HUDEP-2 (cell line): ENCODE results near the gene SYAP1.
"Not testable (repeated sequence)": the region's sequence is repeated elsewhere in the genome, so short reads cannot be mapped to it uniquely, and the experiment has no call there.

Source experiments
- DNase-seq, 76 experiments: peaks; one replicate each; lab custom pipeline; 2025; ENCODE audit not compliant: unreplicated experiment in 76 of 76; lab: John Stamatoyannopoulos, UW

Gene SYAP1

DNA sequence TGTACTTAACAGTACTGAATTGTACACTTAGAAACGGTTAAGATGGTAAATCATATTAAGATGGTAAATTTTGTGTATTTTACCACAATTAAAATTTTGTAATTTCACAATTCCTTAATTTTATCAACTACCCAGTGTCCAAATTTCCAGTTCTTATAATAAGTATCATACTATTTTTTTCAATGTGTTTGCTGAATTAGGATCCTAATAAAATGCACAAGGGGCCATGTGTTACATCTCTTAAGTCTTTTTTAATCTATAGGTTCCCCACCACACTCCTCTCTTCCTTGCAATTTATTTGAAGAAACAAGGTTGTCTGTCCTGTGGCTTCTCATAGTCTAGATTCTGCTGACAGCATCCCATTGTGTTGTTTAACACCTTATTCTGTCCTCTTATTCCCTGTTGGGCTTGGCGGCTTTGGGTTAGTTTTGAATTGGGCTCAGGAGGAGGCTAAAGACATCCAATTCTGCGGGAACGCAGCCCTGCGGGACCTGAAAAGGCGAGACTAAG lies 533 bp upstream of the SYAP1 start:
- peak in 2 of 76 experiments; percentile 20 to 33 for DNase-seq

DNA sequence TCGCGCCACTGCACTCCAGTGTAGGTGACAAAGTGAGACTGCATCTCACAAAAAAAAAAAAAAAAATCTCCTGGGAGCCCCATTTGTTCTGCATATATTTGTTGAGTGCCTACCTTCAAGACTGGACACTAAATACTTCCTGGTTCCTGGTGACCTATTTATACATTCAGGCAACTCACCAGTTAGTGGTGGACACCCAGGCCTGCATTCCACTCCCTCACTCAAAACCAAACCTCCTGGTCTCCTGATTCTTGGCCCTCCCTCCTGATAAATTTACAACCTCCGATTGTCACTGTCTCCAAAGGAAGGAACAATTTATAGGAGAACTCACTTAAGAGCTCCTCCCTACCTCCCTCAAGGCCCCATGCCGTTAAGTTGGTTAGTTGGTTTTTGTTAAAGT lies 3.1 kb downstream of the SYAP1 start:
- DNase-seq, result no peak

DNA sequence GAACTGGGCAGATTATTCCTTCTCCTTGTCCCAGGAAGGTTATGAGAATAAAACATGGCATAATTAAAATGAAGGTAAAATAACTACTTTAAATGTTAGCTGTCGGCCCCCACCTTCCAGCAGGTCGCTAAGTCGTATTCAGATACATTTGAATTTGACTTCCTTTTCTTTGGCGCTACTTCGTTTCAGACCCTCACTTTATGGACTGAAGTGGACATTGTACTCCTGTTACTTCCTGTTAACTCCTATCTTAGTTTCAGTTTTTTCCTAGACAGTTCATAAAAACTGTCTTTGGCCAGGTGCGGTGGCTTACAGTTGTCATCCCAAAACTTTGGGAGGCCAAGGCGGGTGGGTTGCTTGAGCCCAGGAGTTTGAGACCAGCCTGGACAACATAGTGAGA lies 5.7 kb downstream of the SYAP1 start:
- DNase-seq, result no peak

DNA sequence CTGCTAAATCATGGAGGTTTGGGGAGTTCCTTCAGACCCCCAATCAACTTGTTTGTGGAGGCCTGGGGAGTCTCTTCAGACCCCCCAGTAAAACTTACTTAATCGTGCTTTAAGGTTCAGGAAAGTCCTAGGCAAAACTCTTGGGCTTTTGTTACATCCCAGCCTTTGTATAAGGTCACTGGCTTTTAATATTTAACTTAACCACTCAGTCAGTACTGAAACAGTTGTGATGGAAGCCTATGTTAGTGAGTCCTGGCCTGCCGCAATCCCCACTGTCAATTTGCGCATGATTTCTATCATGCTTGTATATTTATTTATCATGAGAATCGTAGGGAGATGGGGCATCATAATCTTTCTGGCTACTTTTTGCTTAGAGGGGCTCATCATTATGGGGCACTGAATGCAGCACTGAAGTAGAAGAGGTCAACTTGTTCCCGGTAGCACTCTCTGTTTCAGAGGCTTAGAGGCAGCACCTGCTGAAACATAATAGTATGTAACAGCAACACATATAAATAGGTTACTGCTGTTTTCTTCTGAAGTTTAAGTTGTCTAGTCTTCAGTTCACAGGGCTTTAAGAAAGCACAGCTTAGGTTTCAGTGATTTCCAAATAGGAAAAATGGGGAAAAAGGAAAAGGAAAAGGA lies 7.1 kb downstream of the SYAP1 start:
- not testable (repeated sequence) for DNase-seq

DNA sequence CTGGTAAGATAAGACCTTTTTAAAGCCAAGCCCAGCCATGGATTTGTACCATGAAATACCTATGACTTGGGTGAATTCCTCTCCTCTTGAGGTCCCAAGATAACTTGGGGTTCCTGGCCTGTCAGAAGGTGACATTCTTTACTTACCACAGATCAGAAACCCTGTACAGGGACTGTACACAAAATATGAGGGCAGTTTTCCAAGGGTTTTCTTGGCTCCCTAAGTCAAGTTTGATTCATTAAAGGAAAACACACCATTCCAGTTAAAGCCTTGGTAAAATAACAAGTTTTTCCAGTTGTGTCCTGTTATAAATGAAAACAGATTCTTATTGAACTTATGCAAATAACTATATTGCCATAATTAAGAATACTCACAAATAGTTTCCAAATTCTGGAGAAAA lies 8.2 kb downstream of the SYAP1 start:
- no peak for DNase-seq

DNA sequence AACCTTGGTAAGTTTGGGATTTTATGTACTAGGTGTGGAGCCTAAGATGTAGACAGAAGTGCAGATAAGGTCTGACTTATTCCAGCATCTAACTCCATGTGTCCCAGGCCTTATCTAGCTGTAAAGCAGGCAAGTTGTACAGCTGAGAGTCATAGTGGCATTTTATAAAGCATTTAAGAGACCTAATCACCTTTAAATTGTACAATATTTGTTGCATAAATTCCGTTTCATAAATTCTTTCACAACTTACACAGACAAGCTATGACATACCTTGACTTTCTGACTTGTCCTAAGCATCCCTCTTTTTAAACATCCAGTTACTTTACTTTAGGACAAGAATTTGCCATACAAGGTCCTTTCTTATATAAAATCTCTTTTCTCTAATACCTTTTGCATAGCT lies 11.0 kb downstream of the SYAP1 start:
- DNase-seq, result no peak

DNA sequence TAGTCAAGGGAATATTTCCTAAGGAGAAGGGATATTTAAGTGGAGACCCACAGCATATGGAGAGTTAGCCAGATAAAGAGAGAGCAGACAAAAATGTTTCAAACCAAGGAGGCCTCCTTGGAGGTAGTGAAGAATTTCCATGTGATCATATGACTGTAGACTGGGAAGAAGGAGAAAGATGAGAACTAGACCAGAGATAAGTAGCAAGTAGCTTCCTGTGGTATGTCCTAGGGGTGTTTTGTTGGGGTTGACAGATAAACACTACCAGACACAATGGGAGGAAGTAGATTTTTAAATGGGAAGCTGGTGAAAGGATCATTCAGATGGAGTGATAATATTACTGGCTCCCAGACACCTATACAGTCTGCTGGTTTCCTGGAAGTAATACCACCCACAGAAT lies 13.6 kb downstream of the SYAP1 start:
- DNase-seq, result no peak

DNA sequence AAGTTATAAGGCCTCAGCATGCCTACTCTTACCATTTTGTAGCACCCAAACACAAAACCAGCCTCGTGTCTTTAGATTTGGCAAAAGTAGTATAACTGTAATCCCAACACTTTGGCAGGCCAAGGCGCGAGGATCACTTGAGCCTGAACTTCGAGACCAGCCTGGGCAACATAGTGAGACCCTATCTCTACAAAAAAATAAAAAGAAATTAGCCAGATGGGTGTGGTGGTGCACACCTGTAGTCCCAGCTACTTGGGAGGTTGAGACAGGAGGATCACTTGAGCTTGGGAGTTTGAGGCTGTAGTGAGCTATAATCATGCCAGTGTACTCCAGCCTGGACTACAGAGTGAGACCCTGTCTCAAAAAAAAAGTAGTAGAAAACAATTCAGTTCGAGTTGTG lies 17.6 kb downstream of the SYAP1 start:
- DNase-seq, result no peak

DNA sequence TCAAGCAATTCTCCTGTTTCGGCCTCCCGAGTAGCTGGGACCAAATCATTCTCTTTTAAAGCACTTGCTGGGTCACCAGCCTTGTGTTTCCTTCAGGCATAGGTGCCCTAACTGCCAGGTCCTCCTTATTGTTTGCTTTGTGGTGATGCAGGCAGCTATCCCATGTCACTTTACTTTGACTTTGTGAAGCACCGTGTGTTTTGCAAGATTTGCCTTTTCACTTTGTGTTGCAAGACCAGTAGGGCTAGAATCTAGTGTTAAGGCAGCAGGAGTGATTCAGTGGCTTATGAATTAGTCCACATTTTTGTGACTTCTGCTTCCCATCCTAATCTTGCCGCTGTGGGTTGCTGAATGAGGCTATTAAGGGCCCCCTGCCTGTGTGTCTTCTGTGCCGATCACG lies 20.2 kb downstream of the SYAP1 start:
- no peak for DNase-seq

DNA sequence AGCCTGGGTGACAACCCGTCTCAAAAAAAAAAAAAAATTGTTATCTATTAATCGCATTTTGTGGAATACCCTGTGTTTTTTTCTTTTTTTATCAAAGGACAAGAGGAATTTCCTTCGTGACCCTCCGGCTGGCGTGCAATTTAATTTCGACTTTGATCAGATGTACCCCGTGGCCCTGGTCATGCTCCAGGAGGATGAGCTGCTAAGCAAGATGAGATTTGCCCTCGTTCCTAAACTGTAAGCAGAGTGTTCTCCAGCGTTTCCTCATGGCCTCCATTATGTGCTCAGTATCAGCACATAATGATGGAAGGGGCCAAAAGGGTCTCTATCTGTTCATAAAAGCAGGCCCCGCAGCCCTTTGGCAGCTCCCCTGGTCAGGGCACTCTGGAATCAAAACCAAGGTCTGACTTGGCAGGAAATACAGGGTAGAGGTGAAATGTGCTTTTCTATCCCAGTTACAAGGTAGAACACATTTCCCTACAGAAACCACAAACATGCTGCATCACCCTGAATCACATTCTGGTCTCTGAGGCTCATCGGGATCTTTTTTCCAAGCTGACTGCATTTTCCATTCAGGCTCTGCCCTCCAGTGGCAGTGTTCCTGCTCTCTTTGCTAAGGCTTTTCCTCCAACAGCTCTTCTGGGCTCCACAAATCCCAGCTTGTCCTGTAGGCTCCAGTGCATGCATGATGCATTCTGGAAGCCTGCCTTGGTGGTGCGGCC lies 24.4 kb downstream of the SYAP1 start:
- no peak for DNase-seq

DNA sequence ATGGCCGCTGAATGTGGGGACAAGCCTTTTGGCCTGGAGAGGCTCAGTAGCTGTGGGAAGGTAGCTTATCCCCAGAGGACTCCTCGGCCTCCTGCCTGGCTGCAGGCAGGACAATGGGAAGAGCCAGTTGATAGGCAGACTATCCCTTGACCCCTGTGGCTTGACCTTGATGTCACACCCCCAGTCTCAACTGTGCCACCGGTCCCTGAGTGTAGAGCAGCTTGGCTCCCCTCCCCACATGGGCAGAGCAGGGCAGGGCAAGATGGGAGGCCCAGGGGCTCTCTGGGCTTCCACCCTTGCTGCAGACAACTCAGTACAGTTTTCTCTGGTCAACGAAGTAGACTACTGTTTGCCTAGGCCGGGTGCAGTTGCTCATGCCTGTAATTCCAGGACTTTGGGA lies 25.7 kb downstream of the SYAP1 start:
- DNase-seq, result no peak

DNA sequence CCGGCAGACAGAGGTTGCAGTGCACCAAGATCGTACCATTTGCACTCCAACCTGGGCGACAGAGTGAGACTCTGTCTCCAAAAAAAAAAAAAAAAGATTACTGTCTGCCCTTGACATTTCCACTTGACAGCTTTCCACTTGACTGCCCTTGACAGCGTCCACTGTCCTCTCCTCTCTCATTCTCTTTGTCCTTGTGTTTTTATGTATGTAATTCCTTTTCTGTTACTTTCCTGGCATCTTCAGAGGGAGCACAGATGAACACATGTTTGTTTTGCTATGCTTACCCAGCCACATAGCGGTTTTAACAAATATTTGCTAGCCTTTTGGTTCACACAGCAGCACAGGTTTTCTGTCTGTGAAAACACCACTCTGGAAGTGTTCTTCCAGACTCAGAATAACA lies 26.2 kb downstream of the SYAP1 start:
- DNase-seq, result no peak

DNA sequence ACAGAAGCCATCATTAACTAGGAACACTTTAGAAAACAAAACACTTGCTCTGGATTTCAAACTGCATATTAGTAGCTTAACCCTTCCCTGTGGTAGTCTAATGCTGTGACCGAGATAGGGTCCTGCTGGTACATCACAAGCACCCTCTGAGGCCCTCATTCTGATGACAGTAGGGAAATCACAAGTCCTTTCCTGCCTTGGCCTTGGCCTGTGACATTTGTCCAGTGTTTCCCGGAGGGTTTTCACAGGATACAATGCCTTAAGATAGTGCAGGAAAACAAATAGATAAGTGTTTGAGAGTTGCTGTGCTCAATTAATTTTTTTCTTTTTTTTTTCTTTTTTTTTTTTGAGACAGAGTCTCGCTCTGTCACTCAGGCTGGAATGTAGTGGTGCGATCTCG lies 29.0 kb downstream of the SYAP1 start:
- DNase-seq, result no peak

DNA sequence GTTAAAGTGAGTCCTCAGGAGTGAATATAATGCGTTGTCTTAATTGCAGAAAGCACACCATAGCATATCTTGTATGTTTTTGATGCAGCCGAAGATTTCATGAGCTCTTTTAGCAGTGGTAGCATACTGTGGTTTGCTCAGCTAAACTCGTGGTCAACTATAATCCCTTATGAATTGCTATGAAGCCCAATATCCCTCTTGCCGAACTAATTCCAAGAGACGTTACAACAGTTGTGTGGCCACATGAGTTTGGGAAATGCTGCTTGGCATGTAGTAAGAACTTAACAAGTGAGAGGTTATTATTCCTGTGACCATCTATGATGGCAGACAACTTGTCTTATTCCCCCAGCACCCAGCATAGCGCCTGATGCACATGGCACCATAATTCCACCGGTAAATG lies 30.7 kb downstream of the SYAP1 start:
- no peak for DNase-seq

DNA sequence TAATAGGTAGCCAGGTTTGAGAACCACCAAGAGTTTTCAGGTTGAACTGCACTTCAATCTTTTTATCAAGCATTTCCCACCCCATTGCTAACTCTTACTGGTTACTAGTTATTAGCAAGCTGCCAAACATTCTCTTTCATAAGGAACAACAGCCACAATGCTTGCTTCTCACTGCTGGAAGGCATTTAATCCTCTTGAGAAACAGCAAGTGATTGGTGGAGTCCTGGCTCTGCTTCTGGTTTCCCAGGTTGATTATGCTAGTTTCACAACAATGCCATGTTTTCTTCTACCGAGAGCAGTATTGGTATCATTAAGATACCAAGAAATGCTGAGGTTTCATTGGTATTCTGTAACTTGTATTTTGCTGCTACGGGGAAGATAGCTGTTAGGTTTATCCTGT lies 34.6 kb downstream of the SYAP1 start:
- no peak for DNase-seq

DNA sequence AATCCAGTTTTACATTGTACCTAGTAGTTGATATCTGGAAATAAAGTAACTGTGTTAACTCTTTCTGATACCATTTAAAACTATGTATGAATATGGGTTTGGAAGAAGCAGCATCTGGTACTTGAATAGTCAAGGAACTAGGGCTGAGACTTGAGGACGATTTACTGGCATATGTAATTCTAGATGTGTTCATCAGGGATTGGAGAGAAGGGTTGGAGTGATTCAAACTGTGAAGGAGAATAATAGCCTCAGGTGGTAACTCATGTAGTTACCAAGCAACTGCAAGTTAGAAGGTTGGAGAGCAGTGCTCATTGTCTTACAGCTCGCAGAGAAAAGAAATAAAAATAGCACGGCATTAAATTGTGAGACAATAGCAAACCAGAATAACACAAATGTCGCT lies 37.3 kb downstream of the SYAP1 start:
- no peak for DNase-seq

DNA sequence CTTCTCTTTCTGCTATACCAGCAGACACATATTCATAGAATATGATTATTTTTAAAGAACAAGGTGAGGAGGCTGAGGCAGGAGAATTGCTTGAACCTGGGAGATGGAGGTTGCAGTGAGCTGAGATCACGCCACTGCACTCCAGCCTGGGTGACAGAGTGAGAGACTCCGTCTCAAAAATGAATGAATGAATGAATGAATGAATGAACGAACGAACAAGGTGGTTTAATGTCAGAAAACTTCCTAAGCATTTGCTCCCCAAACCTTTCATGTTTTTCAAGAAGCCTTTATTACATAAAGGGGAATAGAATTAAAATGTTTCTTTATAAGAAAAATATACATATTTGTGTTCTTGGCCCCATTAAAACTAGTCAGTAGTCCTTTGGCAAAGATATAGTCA lies 42.1 kb downstream of the SYAP1 start:
- not testable (repeated sequence) for DNase-seq

DNA sequence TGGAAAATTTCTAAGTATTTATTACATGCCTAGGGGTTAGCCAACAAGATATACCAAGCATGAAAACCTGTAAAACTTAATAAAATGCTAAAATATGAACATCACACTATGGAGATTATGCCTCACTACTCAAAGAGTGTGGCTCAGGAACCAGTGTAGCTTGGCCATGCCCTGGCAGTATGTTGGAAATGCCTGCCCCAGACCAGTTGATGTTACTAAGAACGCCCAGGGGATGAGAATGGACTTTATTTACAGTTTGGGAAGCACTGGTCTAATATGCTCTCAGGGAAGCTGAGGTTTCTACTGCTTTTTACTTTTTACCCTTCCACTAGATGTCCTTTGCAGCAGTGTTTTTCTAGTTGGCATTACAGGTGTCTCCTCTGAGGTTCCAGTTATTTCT lies 43.2 kb downstream of the SYAP1 start:
- DNase-seq, result no peak

DNA sequence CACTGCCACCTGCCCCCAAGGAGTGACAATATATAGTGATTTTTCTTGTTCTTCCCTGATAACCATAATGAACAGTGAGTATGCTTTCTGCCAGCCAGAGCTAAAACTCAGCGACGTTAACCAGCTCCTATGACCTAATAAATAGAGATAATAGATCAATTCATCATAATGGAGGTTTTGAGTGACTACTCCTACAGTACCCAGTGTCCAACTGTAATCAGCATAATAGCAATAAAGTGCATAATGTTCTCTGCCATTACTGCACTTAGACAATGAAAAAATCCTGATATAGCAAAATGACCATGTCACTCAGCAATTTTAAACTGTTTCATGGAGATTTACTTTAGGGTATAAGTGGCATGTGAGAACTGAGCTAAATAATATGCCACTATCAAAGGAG lies 46.2 kb downstream of the SYAP1 start:
- no peak for DNase-seq

DNA sequence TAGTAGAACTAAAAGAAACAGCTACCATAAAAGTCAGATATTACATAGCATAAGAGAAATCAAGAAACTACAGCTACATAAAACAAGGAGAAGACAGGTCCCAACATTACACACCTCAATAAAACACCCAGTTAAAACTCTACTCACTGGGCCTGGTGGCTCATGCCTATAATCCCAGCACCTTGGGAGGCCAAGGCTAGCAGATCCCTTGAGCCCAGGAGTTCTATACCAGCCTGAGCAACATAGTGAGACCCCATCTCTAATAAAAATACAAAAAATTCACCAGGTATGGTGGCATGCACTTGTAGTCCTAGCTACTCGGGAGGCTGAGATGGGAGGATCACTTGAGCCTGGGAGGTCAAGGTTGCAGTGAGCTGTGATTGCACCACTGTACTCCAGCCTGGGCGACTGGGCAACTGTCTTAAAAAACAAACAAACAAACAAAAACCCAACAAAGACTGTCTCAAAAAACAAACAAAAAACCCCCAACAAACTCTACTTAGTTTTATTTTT lies 51.6 kb downstream of the SYAP1 start:
- no peak for DNase-seq

DNA sequence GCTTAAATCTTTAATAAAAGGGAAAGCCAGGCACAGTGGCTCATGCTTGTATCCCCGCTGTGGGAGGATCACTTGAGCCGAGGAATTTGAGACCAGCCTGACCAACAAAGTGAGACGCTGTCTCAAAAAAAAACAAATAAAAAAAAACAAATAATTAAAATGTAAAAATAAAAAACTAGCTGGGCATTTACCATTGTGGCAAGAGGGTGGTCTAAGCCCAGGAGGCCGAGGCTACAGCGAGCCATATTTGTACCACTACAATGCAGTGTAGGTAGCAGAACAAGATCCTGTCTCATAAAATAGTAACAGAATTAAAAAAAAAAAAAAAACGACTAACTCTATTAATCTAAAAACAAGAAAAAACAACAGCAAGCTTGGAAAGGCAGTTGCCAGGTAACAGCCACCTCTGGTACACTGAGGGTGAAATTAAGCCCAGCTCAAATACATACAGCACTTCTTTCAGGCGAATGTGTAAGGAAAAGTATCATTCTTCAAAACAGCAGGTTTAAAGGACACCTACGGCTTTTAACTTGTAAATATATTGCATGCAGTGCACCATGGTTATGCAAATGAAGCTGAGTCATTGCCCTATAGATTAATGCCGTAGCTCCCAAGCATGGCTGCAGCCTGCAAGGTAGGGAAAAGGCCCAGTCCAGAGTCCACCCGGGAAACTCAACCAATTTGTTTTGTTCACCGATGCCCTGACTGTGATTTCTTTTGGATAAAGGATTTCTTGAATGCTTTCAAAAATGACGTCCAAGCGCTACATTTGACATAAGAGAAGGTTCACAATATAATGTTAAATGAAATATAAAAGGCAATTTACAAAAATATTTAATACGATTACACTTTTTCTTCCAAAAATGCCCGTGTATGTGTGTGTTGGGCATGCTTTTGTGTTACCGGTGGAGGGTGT lies 52.3 kb downstream of the SYAP1 start:
- DNase-seq, result peak in 47 of 76 experiments; percentile 0 to 63 (median 18)
